Measurements from ENCODE around the gene VPS54.
"Not testable (repeated sequence)": the region's sequence is repeated elsewhere in the genome, so short reads cannot be mapped to it uniquely, and the experiment has no call there.

Gene VPS54

DNA sequence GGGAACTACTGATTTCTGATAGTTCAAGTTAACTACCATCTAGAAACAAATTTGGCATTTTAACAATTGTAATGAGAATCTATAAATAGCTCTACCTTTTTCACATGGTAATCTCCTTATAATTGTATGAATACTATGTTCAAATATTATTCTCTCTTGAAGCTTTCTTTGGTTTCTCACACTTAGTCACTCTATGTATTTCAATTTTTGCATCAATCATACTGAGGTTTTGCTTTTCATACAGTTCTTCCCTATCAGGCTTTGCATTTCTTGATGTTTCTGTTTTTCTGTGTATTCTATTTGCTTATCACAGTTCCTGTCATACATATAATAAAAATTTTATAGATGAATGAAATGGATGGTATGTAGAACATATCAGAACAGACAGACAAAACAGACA, 16.0 kb downstream of the VPS54 start:
- TF ChIP-seq, protein P1, sequence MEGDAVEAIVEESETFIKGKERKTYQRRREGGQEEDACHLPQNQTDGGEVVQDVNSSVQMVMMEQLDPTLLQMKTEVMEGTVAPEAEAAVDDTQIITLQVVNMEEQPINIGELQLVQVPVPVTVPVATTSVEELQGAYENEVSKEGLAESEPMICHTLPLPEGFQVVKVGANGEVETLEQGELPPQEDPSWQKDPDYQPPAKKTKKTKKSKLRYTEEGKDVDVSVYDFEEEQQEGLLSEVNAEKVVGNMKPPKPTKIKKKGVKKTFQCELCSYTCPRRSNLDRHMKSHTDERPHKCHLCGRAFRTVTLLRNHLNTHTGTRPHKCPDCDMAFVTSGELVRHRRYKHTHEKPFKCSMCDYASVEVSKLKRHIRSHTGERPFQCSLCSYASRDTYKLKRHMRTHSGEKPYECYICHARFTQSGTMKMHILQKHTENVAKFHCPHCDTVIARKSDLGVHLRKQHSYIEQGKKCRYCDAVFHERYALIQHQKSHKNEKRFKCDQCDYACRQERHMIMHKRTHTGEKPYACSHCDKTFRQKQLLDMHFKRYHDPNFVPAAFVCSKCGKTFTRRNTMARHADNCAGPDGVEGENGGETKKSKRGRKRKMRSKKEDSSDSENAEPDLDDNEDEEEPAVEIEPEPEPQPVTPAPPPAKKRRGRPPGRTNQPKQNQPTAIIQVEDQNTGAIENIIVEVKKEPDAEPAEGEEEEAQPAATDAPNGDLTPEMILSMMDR (IDR thresholded peaks at IDR 0.05; ENCODE audit: borderline replicate concordance, insufficient read depth, low read depth, low read length) = no peak
- H3K4me3 ChIP-seq (ENCODE audit: low read depth, low read length) = no peak overlapping the region

DNA sequence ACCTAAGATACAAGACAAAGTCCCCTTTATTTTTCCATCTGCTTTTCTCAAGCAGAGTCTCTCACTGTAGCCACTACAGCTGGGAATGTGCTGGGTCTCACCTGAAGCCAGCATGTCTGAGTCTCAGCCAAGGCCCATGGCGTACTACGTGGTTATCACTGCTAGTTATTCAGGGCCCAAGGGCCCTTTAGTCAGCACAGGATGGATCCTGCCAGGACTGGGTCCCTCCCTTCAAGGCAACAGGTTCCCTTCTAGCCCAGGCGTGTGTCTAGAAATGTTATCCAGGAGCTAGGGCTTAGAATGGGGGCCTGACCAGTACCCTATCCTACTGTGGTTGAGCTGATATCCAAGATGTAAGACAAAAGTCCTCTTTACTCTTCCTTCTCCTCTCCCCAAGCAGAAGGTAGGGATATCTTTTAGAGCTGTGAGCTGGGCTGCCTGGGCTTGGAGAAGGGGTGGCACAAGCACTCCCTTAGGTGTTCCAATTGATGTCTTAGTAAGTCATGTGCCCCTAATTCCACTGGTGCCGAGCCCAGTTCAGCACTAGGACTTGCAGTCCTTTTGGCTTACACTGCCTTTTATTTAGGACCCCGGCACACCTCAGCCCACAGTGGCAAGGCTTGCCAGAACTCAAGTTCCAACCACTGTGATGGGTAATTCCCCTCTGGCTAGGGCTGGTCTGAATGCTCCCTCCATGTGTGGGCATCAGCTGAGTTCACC, 17.7 kb downstream of the VPS54 start:
- TF ChIP-seq, protein P1 (IDR thresholded peaks at IDR 0.05; ENCODE audit: borderline replicate concordance, insufficient read depth, low read depth, low read length) = no peak
- H3K4me3 ChIP-seq (ENCODE audit: low read depth, low read length) = no peak overlapping the region

DNA sequence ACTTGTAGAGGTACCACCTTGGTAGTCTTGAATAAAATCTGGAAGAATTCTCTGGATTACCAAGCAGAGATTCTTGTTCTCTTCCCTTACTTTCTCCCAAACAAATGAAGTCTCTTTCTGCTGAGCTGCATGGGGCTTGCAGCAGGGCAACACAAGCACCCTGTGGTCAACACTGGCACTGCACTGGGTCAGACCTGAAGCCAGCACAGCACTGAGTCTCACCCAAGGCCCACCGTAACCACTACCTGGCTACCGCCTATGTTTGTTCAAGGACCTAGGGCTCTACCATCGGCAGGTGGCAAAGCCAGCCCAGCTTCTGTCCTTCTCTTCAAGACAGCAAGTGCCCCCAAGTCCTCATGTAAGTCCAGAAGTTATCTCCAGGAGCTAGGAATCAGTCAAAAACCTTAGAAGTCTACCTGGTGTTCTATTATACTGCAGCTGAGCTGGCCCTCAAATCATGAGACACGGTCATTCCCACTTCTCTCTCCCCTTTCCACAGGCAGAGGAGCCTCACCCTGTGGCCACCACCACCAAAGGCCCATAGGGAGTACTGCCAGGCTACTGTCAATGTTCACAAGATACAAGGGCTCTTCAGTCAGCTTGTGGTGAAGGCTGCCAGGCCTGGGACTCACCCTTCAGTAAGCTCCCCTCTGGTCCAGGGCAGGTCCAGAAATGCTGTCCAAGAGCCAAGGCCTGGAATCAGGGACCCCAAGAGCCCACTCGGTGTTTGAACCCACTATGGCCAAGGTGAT, 18.4 kb downstream of the VPS54 start:
- H3K4me3 ChIP-seq (ENCODE audit: low read depth, low read length) = no peak overlapping the region
- TF ChIP-seq, protein P1 (IDR thresholded peaks at IDR 0.05; ENCODE audit: borderline replicate concordance, insufficient read depth, low read depth, low read length) = 0 out of 2 replicates have a peak, but pooled peaks have one; percentile 6

DNA sequence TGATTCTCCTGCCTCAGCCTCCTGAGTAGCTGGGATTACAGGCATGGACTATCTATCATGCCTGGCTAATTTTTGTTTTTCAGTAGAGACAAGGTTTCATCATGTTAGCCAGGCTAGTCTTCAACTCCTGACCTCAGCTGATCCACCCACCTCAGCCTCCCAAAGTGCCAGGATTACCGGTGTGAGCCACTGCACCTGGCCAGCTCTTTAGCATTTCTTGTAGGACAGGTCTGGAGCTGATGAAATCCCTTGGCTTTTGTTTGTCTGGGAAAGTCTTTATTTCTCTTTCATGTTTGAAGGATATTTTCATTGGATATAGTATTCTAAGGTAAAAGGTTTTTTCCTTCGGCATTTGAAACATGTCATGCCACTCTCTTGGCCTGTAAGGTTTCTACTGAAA, 20.2 kb downstream of the VPS54 start:
- TF ChIP-seq, protein P1 (IDR thresholded peaks at IDR 0.05; ENCODE audit: borderline replicate concordance, insufficient read depth, low read depth, low read length) = no peak
- no peak overlapping the region for H3K4me3 ChIP-seq (ENCODE audit: low read depth, low read length)

DNA sequence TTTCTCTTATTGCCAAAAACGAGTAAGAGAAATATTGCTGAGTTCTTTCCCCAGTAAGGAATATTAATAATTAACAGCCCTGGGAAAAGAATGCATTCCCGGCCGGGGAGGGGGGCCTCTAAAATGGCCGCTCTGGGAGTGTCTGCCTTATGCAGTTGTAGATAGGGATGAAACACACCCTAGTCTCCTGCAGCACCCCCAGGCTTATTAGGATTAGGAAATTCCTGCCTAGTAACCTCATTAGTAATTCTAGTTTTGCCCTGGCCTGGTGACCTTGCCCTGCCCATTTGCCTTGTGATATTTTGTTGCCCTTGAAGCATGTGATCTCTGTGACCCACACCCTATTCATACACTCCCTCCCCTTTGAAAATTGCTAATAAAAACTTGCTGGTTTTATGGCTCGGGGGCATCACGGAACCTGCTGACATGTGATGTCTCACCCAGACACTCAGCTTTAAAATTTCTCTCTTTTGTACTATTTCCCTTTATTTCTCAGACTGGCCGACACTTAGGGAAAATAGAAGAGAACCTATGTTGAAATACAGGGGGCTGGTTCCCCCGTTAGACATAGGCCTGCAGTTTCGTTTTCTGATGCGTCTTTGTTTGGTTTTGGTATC, 22.5 kb downstream of the VPS54 start:
- H3K4me3 ChIP-seq (ENCODE audit: low read depth, low read length) = not testable (repeated sequence)

DNA sequence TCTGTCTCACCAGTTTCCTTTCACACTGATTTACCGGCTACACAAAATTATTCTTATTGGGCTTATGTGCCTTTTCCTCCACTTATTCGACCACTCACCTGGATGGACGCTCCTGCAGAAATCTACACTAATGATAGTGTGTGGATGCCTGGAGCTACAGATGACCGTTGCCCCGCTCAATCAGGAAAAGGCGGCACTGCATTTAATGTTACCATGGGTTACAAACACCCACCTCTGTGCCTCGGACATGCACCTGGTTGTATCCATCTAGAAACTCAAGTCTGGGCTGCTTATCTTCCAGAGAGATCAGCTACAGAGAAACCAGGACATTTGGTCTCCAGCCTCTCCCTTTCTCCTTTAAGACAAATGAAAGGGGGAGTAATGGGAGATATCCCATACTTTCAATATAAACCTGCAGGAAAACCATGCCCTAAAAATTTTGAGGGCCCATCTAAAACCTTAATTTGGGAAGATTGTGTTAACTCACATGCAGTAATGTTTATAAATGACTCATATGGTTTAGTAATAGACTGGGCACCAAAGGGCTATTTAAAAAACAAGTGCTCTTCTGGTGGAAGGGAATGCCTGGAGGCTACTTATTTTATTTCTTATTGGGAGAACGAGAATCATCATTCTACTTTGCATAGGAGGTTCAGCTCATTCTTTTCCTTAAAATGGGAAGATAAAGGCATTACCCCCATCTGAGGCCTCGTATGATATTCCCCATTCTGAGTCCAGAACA, 24.7 kb downstream of the VPS54 start:
- H3K4me3 ChIP-seq (ENCODE audit: low read depth, low read length) = not testable (repeated sequence)

DNA sequence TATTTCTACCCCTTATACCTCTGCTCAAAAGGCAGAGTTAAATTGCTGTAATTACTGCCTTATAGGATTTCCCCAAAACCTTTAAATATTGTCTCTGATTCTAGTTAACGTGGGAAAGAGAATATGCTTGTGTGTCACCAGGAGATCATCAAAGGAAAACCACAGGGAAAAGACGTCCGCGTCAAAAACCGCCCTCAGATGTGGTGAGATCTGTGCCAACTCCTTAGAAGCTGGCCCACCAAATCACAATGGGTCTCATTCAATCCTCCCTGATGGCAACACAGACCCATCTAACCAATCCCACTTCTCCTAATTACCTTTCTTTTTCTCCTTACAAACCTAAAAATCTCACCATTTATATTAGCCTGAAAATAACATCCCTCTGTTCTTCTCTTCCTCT, 25.4 kb downstream of the VPS54 start:
- TF ChIP-seq, protein P1 (IDR thresholded peaks at IDR 0.05; ENCODE audit: borderline replicate concordance, insufficient read depth, low read depth, low read length) = no peak

DNA sequence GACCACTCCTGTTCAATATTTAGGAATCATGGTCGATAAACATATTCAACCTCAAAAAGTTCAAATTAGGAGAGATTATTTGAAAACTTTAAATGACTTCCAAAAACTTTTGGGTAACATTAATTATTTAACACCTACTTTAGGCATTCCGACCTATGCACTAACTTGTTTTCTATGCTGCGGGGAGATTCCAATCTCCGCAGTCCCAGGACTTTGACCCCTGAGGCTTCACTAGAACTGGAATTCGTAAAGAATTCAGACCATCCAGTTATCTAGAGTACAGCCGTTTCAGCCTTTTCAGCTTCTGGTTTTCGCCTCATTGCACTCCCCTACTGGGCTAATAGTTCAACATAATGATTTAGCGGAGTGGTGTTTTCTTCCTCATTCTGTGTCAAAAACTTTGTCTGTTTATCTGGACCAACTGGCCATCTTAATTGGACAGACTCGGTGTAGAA, 26.1 kb downstream of the VPS54 start:
- H3K4me3 ChIP-seq (ENCODE audit: low read depth, low read length) = not testable (repeated sequence)

More for the DNA sequence above, 25.4 kb downstream of the VPS54 start:
- no peak overlapping the region for H3K4me3 ChIP-seq (ENCODE audit: low read depth, low read length)

All from GM12875 (cell line).